Activated naive CD4-positive, alpha-beta T cell treated with anti-CD3 and anti-CD28 coated beads, Interleukin-2, amount 10 ng/mL, durations not matched to agents 7 days and 5 days (primary cell): ENCODE results near the gene L1TD1.
"Not testable (repeated sequence)": the region's sequence is repeated elsewhere in the genome, so short reads cannot be mapped to it uniquely, and the experiment has no call there.

Source experiments
- CTCF ChIA-PET: fragments of 350-600 bp; sonication (Branson Sonifier 250); formaldehyde crosslinking; loops from one replicate; lab custom pipeline; 2021; ENCODE audit warnings: antibody characterized with exemption; lab: Charles Lee
- DNase-seq: peaks from one replicate; pipeline ENCODE4 v3.0.0-alpha.2; 2020
- H3K27ac Mint-ChIP-seq: one replicate; pipeline ENCODE4 v1.8.0; 2021; ENCODE audit warnings: mild to moderate bottlenecking, moderate library complexity, mixed read lengths
- H3K27me3 Mint-ChIP-seq: one replicate; pipeline ENCODE4 v1.8.0; 2021; ENCODE audit warnings: mild to moderate bottlenecking, mixed read lengths
- H3K36me3 Mint-ChIP-seq: one replicate; pipeline ENCODE4 v1.8.0; 2021; ENCODE audit warnings: mixed read lengths
- H3K4me1 Mint-ChIP-seq: one replicate; pipeline ENCODE4 v1.8.0; 2021; ENCODE audit warnings: mixed read lengths
- H3K4me3 Mint-ChIP-seq: one replicate; pipeline ENCODE4 v1.8.0; 2021; ENCODE audit warnings: mild to moderate bottlenecking, moderate library complexity, mixed read lengths
- H3K9me3 Mint-ChIP-seq: one replicate; pipeline ENCODE4 v1.8.0; 2021; ENCODE audit warnings: mixed read lengths

L1TD1 gene

GRCh38 chr1:62213075-62213914, 18.6 kb downstream of the L1TD1 start:
- Mint-ChIP-seq H3K4me3 (no peak overlapping the region), H3K4me1 (peaks cover 4% of the 10 kb centered on the region), H3K27ac (no peak overlapping the region), H3K9me3 (peaks cover 10% of the 10 kb centered on the region), H3K27me3 (peaks cover 3% of the 10 kb centered on the region), H3K36me3 (no peaks in the 10 kb centered on the region)
- DNase-seq = no peak
- CTCF ChIA-PET = no interaction called here

DNA sequence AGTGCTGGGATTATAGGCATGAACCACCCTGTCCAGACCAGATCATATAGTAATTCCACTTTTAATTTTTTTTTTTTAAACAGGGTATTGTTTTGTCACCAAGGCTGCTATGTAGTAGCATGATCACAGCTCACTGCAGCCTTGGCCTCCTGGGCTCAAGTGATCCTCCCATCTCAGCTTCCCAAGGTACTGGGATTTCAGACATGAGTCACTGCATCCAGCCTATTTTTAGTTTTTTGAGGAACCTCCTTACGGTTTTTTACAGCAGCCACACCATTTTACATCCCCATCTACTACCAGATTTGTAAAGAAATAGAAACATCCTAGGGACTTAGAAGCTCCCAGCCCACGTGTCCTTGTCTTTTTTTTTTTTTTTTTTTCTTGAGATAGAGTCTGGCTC, 24.0 kb downstream of the L1TD1 start:
- CTCF ChIA-PET = interaction anchor here (0.7 kb wide), 1 partner anchor 518 kb away, joined by 3 read pairs; no protein-coding TSS in a partner anchor

DNA sequence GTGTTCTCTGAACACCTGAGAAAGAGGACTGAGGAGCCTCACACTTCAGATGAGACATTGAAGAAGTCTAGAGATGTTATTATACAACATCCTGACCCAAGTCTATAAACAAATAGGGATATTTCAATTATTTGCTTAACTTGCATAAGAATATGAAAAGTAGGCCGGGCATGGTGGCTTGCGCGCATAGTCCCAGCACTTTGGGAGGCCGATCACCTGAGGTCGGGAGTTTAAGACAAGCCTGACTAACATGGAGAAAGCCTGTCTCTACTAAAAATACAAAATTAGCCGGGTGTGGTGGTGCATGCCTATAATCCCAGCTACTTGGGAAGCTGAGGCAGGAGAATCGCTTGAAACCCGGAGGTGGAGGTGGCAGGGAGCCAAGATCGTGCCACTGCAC, 25.8 kb downstream of the L1TD1 start:
- H3K9me3 Mint-ChIP-seq, H3K4me1 Mint-ChIP-seq, CTCF ChIA-PET, H3K36me3 Mint-ChIP-seq, DNase-seq, H3K27me3 Mint-ChIP-seq, H3K27ac Mint-ChIP-seq, H3K4me3 Mint-ChIP-seq: not testable (repeated sequence)

More for the DNA sequence above, 24.0 kb downstream of the L1TD1 start:
- Mint-ChIP-seq H3K4me1 (no peaks in the 10 kb centered on the region), H3K4me3 (no peak overlapping the region), H3K36me3 (no peaks in the 10 kb centered on the region), H3K27me3 (no peaks in the 10 kb centered on the region), H3K9me3 (peaks cover 3% of the 10 kb centered on the region), H3K27ac (no peak overlapping the region)
- DNase-seq = no peak

DNA sequence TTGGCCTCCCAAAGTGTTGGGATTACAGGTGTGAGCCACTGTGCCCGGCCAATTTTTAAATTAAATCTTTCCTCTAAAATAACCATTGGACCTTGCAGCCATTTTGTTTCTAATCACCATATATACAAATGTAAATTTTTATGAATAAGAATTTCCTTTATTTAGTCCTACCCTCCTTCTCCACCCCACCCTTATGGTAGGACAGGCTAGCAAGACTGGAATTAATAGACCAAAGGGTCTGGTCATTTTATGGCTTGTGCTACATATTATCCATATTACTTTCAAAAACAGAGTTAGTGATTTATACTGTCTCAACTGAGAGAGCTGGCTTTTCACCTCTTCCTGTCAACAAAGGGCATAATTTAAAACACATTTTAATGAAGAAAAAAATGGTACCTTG, 26.5 kb downstream of the L1TD1 start:
- no peaks in the 10 kb centered on the region for H3K4me1 Mint-ChIP-seq
- CTCF ChIA-PET = no interaction called here
- H3K9me3 Mint-ChIP-seq = peaks cover 3% of the 10 kb centered on the region

GRCh38 chr1:62222321-62222720, 27.7 kb downstream of the L1TD1 start:
- Mint-ChIP-seq H3K4me1 (no peaks in the 10 kb centered on the region), H3K27ac (no peak overlapping the region), H3K4me3 (no peak overlapping the region), H3K36me3 (no peaks in the 10 kb centered on the region), H3K27me3 (no peaks in the 10 kb centered on the region), H3K9me3 (peaks cover 3% of the 10 kb centered on the region)
- CTCF ChIA-PET = no interaction called here
- DNase-seq = no peak

More for the DNA sequence above, 26.5 kb downstream of the L1TD1 start:
- DNase-seq = no peak
- Mint-ChIP-seq H3K4me3 (no peak overlapping the region), H3K27me3 (no peaks in the 10 kb centered on the region), H3K36me3 (no peaks in the 10 kb centered on the region), H3K27ac (no peak overlapping the region)

DNA sequence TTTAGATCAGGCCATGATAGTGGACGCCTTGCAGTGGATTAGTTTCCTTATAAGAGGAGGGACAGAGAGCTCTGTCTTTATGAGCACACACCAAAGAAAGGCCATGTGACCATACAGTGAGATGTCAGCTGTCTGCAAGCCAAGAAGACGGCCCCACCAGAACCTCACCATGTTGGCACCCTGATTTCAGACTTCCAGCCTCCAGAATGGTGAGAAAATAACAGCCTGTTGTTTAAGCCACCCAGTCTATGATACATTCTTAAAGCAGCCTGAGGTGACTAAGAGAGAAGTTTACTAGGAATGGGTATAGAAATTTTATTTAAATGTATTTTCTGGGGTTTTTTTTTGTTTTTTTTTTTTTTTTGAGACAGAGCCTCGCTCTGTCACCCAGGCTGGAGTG, 29.5 kb downstream of the L1TD1 start:
- no peaks in the 10 kb centered on the region for H3K4me1 Mint-ChIP-seq
- H3K9me3 Mint-ChIP-seq = no peaks in the 10 kb centered on the region
- DNase-seq = no peak
- H3K36me3 Mint-ChIP-seq = no peaks in the 10 kb centered on the region
- no peak overlapping the region for H3K27ac Mint-ChIP-seq
- H3K27me3 Mint-ChIP-seq = no peaks in the 10 kb centered on the region
- CTCF ChIA-PET = no interaction called here
- H3K4me3 Mint-ChIP-seq = no peak overlapping the region

DNA sequence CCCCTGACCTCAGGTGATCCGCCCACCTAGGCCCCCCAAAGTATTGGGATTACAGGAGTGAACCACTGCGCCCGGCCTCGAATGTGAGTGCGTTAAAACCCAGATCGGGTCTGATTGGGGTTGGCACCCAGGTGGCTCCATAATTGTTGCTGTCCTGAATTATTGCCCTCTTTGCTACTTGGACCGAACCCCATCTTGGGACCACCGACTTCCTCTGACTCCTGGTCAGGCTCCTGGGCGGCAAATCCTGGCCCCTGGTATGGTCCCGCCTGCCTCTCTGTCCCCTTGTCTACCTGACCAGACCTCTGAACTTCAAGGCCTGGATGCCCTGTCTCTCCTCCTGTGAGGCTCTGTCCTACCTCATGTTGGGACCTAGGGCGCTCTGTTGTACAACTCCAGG, 32.8 kb downstream of the L1TD1 start:
- DNase-seq = no peak
- Mint-ChIP-seq H3K9me3 (no peaks in the 10 kb centered on the region), H3K27ac (no peak overlapping the region), H3K27me3 (no peaks in the 10 kb centered on the region), H3K36me3 (no peaks in the 10 kb centered on the region), H3K4me1 (no peaks in the 10 kb centered on the region), H3K4me3 (no peak overlapping the region)
- CTCF ChIA-PET = no interaction called here

DNA sequence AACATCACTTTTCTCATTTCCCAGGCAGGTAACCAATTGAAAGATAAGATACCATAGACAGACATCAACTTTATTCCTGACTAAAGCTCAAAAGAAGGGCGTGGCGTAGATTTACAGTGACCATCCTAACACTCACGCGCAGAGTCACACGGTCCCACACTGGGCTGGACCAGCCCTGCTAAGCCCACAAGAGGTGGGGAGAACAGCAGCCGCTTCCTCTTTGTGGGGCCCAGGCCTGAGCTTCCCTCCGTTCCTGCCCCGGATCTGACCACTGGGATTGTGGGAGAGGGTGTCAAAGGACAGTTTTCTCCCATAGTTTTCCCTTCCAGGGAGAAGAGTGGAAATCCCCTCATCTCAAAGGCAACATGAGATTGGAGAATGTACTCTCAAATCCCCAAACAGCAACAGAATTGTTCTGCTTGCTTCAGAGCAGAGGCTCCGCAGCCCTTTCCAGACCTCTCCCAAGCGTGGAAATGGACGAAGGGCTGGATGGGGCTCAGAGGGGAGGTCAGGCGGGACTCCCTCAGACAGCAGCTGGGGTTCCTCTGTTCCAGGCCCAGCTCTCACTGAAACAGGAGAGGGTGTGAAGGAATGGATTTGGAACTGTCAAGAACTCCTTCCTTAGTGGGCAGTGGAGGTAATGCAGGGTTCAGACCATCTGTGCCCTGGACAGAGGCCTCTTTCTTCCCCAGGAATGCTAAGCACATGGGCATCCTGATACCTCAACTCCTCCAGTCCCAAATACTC, 33.7 kb downstream of the L1TD1 start:
- no peak overlapping the region for H3K4me3 Mint-ChIP-seq

DNA sequence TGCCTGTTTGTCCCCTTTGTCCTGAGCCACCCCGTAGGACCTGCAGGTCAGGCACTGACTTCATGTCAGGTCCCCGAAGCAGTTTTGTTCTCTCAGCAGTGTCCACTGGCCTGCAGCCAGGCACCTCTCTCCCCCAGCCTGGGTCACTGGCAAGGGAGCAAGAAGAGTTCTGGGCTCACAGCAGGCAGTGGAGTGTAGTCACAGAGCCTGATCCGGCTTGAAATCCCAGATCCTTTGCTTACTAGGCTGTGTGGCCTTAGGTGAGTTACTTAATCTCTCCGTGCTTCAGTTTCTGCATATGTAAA, 34.2 kb downstream of the L1TD1 start:
- no peak for DNase-seq
- CTCF ChIA-PET = no interaction called here
- no peaks in the 10 kb centered on the region for H3K9me3 Mint-ChIP-seq
- H3K27me3 Mint-ChIP-seq = no peaks in the 10 kb centered on the region
- H3K27ac Mint-ChIP-seq = no peak overlapping the region
- no peak overlapping the region for H3K4me3 Mint-ChIP-seq
- no peaks in the 10 kb centered on the region for H3K4me1 Mint-ChIP-seq
- H3K36me3 Mint-ChIP-seq = no peaks in the 10 kb centered on the region

More for the DNA sequence above, 33.7 kb downstream of the L1TD1 start:
- Mint-ChIP-seq H3K27me3 (no peaks in the 10 kb centered on the region), H3K9me3 (no peaks in the 10 kb centered on the region), H3K4me1 (no peaks in the 10 kb centered on the region), H3K27ac (no peak overlapping the region), H3K36me3 (no peaks in the 10 kb centered on the region)
- CTCF ChIA-PET = no interaction called here
- DNase-seq = no peak

DNA sequence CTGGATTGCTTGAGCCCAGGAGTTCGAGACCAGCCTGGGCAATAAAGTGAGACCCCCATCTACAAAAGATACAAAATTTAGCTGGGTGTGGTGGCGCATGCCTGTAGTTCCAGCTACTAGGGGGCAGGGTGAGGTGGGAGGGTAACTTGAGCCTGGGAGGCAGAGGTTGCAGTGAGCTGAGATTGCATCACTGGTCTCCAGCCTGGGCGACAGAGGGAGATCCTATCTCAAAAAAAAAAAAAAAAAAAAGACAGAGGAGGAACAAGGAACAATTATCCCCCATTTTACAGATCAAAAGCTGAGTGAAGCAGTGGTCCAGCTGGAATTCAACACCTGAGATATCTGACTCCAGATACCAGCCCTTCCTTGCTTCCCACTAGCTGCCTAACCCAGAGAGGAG, 34.8 kb downstream of the L1TD1 start:
- Mint-ChIP-seq H3K27me3 (no peaks in the 10 kb centered on the region), H3K27ac (no peak overlapping the region), H3K4me3 (no peak overlapping the region), H3K4me1 (no peaks in the 10 kb centered on the region), H3K9me3 (no peaks in the 10 kb centered on the region), H3K36me3 (no peaks in the 10 kb centered on the region)
- no peak for DNase-seq
- CTCF ChIA-PET = no interaction called here

- no peaks in the 10 kb centered on the region for H3K9me3 Mint-ChIP-seq
- no peak overlapping the region for H3K4me3 Mint-ChIP-seq
- no peak for DNase-seq
- H3K27me3 Mint-ChIP-seq = no peaks in the 10 kb centered on the region
- H3K36me3 Mint-ChIP-seq = no peaks in the 10 kb centered on the region
- CTCF ChIA-PET = no interaction called here
- H3K4me1 Mint-ChIP-seq = no peaks in the 10 kb centered on the region
- no peak overlapping the region for H3K27ac Mint-ChIP-seq
These were observed 35.3 kb downstream of the L1TD1 start for GRCh38 chr1:62229932-62230331.

DNA sequence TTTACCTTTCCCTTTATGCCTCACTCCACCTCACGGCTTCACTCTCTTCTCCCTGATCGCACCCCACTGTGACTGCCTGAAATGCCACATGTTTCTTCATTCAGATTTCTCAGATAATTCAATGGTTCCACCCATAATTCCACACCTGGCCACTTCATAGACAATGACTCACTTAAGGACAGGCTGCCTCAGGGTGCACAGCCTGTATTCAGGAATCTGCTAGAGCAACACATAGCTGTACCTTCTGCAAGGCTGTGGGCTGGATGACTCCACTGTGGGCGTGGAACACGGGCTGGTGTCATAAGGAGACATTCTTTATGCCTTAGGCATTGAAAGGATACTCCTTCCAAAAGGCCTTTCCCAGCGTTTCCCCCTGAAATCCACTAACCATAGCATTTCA, 36.1 kb downstream of the L1TD1 start:
- Mint-ChIP-seq H3K4me1 (no peaks in the 10 kb centered on the region), H3K36me3 (no peaks in the 10 kb centered on the region), H3K4me3 (no peak overlapping the region), H3K27me3 (no peaks in the 10 kb centered on the region), H3K9me3 (no peaks in the 10 kb centered on the region), H3K27ac (no peak overlapping the region)
- no peak for DNase-seq
- CTCF ChIA-PET = no interaction called here

DNA sequence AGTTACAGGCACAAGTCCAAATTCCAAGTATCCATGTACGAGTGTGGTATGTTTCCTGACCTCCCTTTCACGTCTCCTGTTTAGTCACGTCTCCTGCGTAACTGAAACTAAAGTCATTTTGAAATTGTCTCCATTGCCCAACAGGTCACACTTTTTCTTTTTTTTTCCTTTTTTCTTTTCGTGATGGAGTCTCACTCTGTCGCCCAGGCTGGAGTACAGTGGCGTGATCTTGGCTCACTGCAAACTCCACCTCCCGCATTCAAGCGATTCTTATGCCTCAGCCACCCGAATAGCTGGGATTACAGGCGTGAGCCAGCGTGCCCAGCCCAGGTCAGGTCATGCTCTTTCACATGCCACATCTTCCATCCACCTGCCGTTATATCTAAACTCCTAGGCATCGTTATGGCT, 38.2 kb downstream of the L1TD1 start:
- no peak overlapping the region for H3K27ac Mint-ChIP-seq
- CTCF ChIA-PET = no interaction called here
- no peaks in the 10 kb centered on the region for H3K27me3 Mint-ChIP-seq
- no peak overlapping the region for H3K4me3 Mint-ChIP-seq
- no peaks in the 10 kb centered on the region for H3K36me3 Mint-ChIP-seq
- DNase-seq = no peak
- H3K9me3 Mint-ChIP-seq = no peaks in the 10 kb centered on the region
- no peaks in the 10 kb centered on the region for H3K4me1 Mint-ChIP-seq

- Mint-ChIP-seq H3K4me1 (no peaks in the 10 kb centered on the region), H3K27me3 (peaks cover 3% of the 10 kb centered on the region), H3K9me3 (no peaks in the 10 kb centered on the region), H3K36me3 (no peaks in the 10 kb centered on the region), H3K27ac (no peak overlapping the region), H3K4me3 (no peak overlapping the region)
- no peak for DNase-seq
- CTCF ChIA-PET = no interaction called here
These were observed 39.3 kb downstream of the L1TD1 start for GRCh38 chr1:62233926-62234450.

DNA sequence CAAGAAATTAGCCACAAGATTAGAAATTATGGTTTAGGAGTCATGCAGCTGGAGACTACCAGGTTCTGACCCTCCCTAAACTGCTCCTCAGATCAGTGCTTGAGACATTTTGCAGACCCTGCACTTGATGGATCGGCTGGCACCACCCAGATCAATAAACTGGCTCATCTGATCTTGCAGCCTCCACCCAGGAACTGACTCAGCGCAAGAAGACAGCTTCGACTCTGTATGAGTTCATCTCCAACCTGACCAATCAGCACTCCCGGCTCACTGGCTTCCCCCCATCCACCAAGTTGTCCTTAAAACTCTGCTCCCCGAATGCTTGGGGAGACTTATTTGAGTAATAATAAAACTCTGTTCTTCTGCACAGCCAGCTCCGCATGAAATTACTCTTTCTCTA, 40.0 kb downstream of the L1TD1 start:
- Mint-ChIP-seq H3K36me3 (no peaks in the 10 kb centered on the region), H3K27me3 (peaks cover 3% of the 10 kb centered on the region), H3K4me1 (no peaks in the 10 kb centered on the region), H3K4me3 (no peak overlapping the region), H3K9me3 (no peaks in the 10 kb centered on the region), H3K27ac (no peak overlapping the region)
- DNase-seq = no peak
- CTCF ChIA-PET = no interaction called here
